GM18526 (cell line): Measurements from ENCODE around the gene CRIP2.

ENCODE experiments used
- POLR2A ChIP-seq: IDR thresholded peaks from 3 replicates; pipeline ENCODE4 v1.6.1; 2011; ENCODE audit not compliant: insufficient read length; ENCODE audit errors: extremely low read depth

The CRIP2 gene

GRCh38 chr14:105492031-105492970 lies 17.7 kb downstream of the CRIP2 start:
- TF ChIP-seq POLR2A, result no peak

- TF ChIP-seq POLR2A, result no peak
Observed at GRCh38 chr14:105492971-105493871, 18.6 kb downstream of the CRIP2 start.

GRCh38 chr14:105493921-105494605 lies 19.4 kb downstream of the CRIP2 start:
- no peak for TF ChIP-seq POLR2A

- TF ChIP-seq POLR2A, result no peak
Observed at GRCh38 chr14:105494606-105494929, 19.9 kb downstream of the CRIP2 start.

- no peak for TF ChIP-seq POLR2A
Observed at GRCh38 chr14:105495101-105495989, 20.7 kb downstream of the CRIP2 start.

GRCh38 chr14:105495990-105496830 lies 21.6 kb downstream of the CRIP2 start:
- no peak for TF ChIP-seq POLR2A

- no peak for TF ChIP-seq POLR2A
Observed at GRCh38 chr14:105496831-105497591, 22.4 kb downstream of the CRIP2 start.

- TF ChIP-seq POLR2A, result no peak
Observed at GRCh38 chr14:105497671-105498429, 23.2 kb downstream of the CRIP2 start.

- TF ChIP-seq POLR2A, result no peak
Observed at GRCh38 chr14:105498430-105499255, 24.0 kb downstream of the CRIP2 start.

GRCh38 chr14:105499256-105500035 lies 24.8 kb downstream of the CRIP2 start:
- no peak for TF ChIP-seq POLR2A

- TF ChIP-seq POLR2A, result no peak
Observed at GRCh38 chr14:105500036-105500725, 25.6 kb downstream of the CRIP2 start.
